GM13976 (cell line): ENCODE results near the gene ANKMY1.

Experiments
- DNase-seq: peaks from one replicate; pipeline ENCODE4 v3.0.0; 2012; ENCODE audit warnings: low spot score
- in situ Hi-C: fragments of 300-500 bp; cut with MboI; formaldehyde crosslinking; loops from one replicate; pipeline ENCODE4 v1.12.0; 2022; ENCODE audit warnings: low sequenced_read_pairs, mixed read lengths, inconsistent platforms; ENCODE audit not compliant: unreplicated experiment
- TF ChIP-seq, protein P1 (sequence below): IDR thresholded peaks from 2 replicates; pipeline ENCODE4 v1.5.1; 2012; ENCODE audit warnings: borderline replicate concordance, mild to moderate bottlenecking; ENCODE audit not compliant: insufficient read depth; ENCODE audit errors: extremely low read depth, missing control alignments, control extremely low read depth

The ANKMY1 gene

DNA sequence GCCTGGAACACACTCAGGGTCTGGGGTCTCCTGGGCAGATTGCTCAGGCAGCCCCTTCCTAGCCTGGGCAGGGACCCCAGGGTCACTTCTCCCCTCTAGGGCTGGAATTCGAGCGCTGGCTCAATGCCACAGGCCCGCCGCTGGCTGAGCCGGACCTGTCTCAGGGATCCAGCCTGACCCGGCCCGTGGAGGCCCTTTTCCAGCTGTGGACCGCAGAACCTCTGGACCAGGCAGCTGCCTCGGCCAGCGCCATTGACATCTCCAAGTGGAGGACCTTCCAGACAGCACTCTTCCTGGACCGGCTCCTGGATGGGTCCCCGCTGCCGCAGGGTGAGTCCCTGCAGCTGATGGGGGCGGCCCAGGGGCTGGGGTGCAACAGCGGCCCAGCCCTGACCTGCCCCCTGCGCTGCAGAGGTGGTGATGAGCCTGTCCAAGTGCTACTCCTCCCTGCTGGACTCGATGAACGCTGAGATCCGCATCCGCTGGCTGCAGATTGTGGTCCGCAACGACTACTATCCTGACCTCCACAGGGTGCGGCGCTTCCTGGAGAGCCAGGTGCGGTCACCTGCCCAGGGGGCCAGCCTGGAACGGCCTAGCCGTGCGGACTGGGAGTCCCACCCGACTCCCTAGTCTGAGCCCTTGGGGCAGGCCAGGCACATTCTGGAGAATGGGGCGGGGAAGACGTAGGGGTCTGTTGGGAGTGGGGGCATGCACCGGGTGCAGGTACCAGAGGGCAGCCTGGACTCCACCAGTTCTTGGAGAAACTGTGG lies 18.8 kb upstream of the ANKMY1 start:
- no peak for DNase-seq
- TF ChIP-seq, protein P1, sequence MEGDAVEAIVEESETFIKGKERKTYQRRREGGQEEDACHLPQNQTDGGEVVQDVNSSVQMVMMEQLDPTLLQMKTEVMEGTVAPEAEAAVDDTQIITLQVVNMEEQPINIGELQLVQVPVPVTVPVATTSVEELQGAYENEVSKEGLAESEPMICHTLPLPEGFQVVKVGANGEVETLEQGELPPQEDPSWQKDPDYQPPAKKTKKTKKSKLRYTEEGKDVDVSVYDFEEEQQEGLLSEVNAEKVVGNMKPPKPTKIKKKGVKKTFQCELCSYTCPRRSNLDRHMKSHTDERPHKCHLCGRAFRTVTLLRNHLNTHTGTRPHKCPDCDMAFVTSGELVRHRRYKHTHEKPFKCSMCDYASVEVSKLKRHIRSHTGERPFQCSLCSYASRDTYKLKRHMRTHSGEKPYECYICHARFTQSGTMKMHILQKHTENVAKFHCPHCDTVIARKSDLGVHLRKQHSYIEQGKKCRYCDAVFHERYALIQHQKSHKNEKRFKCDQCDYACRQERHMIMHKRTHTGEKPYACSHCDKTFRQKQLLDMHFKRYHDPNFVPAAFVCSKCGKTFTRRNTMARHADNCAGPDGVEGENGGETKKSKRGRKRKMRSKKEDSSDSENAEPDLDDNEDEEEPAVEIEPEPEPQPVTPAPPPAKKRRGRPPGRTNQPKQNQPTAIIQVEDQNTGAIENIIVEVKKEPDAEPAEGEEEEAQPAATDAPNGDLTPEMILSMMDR, result no peak
- in situ Hi-C loops, result no loop called here

DNA sequence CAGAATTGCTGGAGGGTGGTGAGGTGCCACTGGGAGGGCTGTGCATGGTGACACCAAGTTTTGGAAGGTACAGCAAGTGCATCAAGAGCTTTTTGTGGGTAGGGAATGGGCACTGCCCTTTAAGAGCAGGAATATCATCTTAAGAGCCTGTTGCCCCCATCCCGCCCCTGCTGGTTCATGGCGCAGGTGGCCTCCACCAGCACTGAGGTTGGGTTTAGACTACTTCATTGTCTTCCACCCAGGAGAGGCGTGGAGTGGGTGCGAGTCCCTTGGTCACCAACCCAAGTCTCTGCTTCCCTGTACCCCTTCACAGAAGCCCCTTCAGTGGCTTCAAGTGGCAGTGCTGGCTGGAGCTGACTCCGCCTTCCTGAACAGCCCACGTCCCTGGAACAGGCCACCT lies 18.2 kb upstream of the ANKMY1 start:
- DNase-seq, result no peak
- in situ Hi-C loops, result no loop called here
- TF ChIP-seq, protein P1, result no peak

DNA sequence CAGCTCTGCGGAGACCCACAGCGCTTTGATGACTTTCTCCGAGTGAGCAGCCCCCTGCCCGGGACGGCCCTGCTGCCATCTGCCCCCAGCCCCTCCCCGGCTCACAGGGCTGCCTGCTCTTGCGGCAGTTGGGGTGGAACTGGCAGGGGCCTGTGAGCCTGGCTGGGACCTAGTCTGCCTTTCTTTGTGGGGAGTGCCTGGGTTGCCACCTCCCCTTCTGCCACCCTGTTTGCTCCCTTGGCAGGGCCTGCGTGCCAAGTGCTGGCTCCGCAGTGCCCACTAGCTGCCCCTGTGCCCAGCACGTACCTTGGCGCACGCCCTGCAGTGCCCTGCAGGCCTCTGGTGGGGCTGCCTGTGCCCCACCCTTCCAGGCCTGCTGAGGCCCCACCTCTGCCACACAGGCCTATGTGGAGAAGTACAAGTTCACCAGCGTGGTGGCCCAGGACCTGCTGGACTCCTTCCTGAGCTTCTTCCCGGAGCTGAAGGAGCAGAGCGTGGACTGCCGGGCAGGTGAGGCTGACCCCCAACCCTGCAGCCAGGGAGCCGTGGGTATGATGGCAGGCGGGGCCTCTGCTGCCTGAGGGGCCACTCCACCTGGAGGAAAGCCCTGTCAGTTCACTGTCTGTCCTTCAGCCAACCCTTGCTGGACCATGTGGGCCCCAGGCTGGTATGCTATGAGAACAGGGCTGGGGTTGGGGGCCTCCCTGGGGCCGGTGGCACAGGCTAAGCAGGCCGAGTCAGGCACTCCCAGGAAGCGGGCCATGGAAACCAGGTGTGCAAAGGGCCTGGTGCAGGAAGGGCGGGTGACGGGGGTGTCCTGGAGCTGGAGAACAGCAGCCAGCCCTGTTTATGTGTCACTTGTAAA lies 17.5 kb upstream of the ANKMY1 start:
- TF ChIP-seq, protein P1, result no peak
- in situ Hi-C loops, result no loop called here
- DNase-seq, result no peak

DNA sequence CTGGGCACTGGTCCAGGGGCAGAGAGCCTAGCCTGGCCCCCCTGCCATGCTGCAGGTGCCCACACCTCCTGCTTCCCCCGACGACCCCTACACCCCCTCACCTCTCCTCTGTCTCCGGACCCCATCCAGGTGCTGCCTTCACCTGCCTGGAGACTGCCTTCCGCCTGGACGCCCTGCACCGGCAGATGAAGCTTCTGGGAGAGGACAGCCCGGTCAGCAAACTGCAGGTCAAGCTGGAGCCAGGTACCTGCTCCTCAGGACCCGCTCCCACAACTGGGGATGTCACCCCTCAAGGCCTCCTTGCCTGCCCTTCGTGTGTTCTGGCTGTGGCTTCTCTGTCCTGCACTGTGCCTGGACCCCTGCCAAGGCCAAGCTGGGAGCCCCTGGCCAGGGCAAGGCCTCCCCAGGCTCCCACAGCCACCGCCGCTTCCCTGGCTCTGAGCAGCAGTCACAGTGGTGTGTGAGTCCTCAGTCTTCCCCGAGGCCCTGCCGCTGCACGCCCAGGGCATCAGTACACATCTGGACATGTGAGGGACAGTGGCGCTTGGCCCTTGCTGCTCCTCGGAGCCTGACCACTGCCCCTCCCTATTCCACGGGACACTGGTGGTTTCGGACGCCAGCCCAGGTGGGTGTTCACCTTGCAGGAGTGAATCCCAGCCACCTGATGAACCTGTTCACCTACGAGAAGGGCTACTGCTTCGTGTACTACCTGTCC lies 16.8 kb upstream of the ANKMY1 start:
- no peak for DNase-seq
- TF ChIP-seq, protein P1, result no peak
- in situ Hi-C loops, result no loop called here

DNA sequence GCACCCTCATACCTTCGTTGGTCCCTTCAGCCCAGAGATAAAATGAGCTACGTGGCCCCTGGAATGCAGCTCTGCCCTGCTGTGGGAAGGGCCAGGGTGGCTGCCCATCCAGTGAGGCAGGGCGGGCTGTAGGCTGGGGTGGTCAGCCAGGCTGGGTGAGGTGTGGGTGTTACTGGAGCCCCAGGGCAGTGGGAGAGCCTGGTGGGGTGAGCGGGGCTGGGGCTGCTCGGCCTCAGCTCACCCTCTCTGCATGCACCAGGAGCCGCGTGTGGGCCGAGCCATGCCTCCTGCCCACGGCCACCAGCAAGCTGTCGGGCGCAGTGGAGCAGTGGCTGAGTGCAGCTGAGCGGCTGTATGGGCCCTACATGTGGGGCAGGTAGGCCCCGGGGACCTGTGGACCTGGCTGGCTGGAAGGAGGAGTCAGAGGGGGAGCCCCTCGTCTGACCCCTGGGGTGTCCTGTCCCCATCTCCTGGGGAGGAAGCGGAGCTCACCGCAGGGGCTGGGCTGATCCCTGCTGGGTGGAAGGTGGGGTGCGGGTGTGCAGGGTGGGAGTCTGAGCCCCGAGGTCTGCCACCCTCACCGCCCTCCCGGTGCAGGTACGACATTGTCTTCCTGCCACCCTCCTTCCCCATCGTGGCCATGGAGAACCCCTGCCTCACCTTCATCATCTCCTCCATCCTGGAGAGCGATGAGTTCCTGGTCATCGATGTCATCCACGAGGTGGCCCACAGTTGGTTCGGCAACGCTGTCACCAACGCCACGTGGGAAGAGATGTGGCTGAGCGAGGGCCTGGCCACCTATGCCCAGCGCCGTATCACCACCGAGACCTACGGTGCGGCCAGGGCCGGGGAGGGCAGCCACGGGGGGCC lies 16.0 kb upstream of the ANKMY1 start:
- in situ Hi-C loops, result no loop called here
- no peak for DNase-seq
- TF ChIP-seq, protein P1, result no peak
